ENCODE measurements around the gene UVRAG.

UVRAG gene

GRCh38 chr11:75814677-75815344, at the start of gene UVRAG:
Gene UVRAG (plus strand): TSS chr11:75815210. CDS start chr11:75815408, 198 bp downstream.
- peak; percentile 99 to 100 for DNase-seq

DNA sequence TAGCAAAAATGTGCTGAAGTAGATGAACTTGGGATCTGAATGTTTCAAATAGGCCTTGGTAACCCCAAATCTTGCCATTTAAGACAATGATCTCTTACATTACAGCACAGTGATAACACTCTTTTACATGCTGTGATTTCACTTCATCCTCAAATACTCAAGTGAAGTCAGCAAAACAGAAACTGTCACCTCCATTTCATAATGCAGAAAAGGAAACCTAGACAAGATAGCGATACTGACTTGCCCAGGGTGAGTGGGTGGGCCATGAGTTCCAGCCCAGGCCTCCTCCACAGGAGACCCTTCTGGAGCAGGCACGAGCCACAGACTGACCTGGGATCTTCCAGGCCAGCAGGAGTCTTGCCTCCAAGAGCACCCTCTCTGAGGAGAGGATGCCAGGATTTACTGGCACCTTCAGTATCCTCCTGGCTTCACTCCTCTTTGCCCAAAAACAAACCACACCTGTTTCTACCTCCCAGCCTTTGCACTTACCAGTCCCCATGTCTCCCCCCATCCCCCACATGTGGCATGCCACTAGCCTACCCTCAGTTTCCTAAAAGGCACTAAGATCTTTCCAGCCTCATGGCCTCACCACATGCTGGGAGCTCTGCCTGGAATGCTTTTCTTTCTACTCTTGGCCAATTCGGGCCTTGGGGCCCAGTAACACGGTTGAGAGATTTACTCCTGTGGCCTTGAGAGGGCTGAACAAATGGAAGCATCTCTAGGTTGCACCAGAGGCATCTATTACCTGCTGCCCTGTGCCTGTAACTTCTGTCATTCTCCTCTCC, 48.4 kb upstream of the UVRAG start:
- no peak for DNase-seq

- DNase-seq, result no peak
Measured at GRCh38 chr11:75767228-75767572, 47.8 kb upstream of the UVRAG start.

GRCh38 chr11:75767793-75768111, 47.3 kb upstream of the UVRAG start:
- DNase-seq, result no peak

DNA sequence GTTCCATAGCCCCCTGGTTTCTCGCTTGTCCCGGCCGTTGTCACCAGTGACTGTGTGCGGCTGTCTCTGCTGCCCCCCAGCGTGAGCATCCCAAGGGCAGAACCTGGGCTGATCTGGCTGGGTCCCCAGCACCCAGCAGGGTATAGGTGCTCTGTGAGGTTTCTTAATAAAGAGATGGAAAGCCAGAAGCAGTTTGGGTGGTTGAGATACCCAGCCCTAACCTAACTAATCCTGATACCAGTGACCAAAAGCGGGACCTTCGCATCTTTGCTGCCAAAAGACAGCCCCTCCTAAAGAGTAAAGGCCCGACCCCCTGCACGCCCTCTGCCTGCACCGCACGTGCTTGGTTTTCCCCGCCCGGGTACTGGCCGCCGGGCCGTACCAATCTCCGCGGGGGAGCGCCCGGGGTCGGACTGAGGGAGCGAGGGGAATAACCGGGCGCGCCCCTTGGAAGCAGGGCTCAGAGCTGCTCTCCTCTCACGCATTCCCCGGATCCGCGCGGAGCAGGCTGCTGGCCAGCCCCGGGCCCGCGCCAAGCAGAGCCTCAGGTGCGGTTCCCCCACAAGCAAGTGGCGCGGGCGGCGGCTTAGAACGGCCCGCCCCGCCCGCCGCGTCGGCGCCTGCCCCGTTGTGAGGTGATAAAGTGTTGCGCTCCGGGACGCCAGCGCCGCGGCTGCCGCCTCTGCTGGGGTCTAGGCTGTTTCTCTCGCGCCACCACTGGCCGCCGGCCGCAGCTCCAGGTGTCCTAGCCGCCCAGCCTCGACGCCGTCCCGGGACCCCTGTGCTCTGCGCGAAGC, 46.7 kb upstream of the UVRAG start, which contains the start of gene DGAT2:
Gene DGAT2, plus strand, starts transcription at position 667 of the 797 bp plus-strand sequence. CDS start 214 bp downstream, outside the sequence.
- DNase-seq, result peak; percentile 80 to 85

DNA sequence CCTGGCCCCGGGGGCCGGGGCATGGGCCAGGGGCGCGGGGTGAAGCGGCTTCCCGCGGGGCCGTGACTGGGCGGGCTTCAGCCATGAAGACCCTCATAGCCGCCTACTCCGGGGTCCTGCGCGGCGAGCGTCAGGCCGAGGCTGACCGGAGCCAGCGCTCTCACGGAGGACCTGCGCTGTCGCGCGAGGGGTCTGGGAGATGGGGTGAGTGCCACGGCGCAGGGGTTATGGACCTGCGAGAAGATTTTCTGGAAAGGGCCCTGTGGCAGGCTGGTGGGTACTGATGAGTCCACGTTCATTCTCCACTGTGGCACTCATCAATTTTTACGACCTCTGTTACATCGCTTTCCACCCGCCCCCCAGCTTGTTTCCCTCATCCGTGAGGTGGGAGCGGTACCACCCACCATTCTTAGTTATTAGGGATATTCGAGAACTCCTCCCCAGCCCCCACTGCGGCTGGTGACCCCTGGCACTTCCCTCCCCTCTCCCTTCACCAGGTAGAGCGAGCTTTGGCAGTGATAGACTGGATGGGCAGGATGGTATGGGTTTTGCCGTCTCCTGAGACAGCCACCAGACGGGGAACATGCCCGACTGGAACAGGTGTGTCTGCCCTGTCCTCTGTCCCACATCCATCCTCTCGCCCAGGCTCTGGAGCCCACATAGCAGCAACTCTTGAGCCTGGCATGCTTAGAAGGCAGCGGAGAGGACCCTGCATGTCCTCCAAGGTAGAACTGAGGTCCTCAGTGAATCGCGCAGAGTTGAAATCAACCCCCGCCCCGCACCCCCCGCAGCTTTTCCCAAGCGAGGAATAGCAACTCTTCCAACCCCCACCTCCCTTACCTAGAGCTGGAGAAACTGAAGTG, 45.9 kb upstream of the UVRAG start:
- DNase-seq, result peak in 1 of 2 experiments; percentile 26

GRCh38 chr11:75770102-75770501, 44.9 kb upstream of the UVRAG start:
- DNase-seq, result no peak

DNA sequence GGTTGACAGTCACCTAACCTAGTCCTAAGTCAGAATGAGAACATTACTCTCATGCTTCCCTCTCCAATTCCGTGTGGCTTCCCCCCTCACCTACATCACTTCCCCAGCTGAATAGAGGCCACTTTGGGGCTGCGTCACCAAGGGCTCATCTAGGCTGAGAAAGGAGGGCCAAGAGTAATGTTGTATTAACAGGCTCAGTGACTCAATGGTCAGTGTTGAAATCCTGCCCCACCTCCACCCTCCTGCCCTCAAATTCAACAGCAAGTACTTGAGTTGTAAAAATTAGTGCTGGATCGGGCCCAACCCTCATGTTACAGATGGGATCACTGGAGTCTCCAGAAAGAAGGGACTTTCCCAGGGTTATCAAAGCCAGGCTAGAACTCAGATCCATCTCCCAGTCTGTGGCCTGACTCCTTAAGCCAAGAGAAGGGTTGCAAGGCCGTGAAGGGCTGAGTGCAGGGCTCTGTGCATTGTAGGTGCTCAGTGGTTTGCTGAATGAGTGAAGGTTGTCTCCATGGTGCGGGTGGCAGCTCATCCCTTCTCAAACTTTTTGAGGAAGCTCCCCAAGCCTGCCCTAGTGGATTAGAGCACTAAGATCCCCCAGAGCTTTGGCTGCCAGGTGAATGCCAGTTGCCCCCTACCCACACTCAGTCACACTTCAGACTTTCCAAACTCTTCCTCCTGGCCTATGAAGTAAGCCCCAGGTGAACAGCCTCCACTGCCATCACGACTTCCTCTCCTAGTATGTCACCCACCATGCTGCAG, 43.2 kb upstream of the UVRAG start:
- no peak for DNase-seq

- DNase-seq, result peak in 1 of 2 experiments; percentile 36
Measured at GRCh38 chr11:75773595-75774353, 41.2 kb upstream of the UVRAG start.

GRCh38 chr11:75775056-75775455, 40.0 kb upstream of the UVRAG start:
- DNase-seq, result no peak

GRCh38 chr11:75776546-75776945, 38.5 kb upstream of the UVRAG start:
- no peak for DNase-seq

- no peak for DNase-seq
Measured at GRCh38 chr11:75777461-75778110, 37.4 kb upstream of the UVRAG start.

- no peak for DNase-seq
Measured at GRCh38 chr11:75778962-75779361, 36.0 kb upstream of the UVRAG start.

GRCh38 chr11:75779960-75780359, 35.0 kb upstream of the UVRAG start:
- no peak for DNase-seq

DNA sequence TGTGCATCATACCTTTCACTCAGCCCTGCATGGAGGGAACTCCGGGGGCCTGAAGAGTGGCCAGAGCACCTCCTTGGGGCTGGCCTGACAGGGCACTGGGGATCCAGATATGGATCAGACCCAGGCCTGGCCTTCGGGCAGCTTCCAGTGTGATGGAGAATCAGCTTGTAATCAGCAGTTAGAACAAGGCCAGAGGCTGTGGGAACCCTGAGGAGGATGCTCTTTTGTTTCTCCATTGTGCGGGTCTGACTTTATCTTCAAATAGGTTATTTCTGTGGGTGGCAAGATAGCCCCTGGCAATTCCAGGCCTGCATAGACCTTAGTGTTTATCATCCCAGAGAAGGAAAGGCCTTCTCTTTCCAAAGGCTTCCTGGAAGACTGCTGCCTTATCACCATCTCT, 34.1 kb upstream of the UVRAG start:
- no peak for DNase-seq

DNA sequence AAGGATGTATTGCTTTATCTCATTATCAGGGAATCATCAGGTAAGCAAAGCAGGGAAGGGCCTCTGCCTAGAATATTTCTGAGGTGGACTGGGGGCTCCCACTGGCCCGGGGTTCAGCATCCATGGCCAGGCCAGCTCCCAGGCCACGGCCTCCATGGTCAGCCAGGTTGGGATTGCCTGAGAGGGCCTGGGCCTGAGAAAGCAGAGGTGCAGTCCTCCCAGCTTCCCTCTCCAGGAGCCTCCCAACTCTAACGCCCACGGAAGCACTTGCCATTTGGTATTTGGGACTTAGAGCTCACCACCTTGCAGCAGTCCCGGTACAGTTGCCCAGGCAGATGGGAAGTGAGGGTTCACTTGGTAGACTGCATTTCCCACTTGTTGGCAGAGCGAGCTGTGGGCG, 33.7 kb upstream of the UVRAG start:
- no peak for DNase-seq

- DNase-seq, result no peak
Measured at GRCh38 chr11:75781831-75782230, 33.2 kb upstream of the UVRAG start.

DNA sequence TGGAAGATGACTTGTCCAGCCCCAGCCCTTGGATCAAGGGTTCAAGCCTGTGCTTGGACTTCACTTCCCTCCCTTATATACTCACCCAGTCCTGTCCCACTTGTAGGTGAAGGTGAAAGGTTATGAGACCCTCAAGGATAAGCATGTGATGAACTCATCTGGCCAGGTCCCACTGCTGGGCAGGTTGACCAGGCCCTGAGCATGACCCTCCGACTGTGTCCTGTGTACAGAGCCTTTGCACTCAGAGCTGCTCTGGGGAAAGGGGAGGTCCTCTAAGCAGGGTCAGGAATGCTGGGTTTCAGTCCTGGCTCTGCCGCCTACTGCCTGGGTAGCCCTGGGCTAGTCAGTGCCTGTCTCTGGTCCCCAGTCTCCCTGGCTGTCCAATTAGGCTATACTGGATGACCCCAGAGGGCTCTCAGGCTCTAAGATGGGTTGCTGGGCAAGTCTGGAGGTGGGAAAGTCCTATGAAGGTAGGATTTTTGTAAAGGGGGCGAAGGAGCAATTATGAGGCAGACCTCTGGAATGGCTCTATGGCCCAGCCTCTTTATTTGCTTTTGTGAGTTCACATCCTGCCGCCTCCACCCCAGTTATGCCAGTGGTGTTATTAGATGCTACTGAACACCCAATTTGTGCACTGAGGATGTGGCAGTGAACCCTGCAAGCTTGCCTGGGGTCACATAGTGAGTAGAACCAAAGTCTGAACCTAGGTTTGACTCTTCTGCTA, 32.3 kb upstream of the UVRAG start:
- DNase-seq, result no peak

DNA sequence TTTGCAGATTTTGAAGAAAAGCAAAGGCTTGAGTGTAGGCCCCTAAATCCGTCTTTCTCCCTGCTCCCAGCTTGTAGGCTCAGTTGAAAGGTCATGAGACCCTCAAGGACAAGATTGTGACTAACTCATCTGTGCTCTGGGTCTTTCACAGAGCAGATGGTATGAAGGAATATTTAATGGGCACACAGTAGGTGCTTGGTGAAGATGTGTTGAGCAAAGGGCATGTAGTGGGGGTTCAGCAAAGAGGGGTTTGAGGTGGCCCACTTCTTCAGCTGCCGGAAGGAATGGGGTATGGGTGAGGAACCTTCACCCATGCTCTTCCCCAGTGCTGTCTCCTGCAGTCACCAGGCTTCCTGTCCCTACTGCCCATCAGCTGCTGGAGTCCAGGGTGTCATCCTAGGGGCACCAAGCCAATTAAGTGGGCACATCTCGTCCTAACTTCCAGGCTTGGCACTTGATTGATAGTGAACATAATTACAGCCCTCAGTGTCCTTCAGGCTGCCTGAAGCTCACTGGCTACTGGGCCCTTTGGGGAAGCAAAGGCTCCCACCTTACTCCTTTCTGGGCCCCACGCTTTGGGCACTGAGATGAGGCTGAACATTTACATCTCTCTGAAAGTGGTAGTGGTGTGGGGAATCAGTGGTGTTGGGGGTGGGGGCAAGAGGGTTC, 31.5 kb upstream of the UVRAG start:
- DNase-seq, result no peak

Measured in activated T-cell treated with anti-CD3 and anti-CD28 coated beads, Interleukin-2, amount 50 U/mL, for 48 hours (primary cell).